Esophagus squamous epithelium (tissue), 4 donors: Measurements from ENCODE around the gene BBS9.

ENCODE experiments used
- CTCF ChIP-seq, 6 experiments: fragments of 450-650 bp in 4 of 6; fragments of 200-600 bp in 2 of 6; sonication (generic) in 2 of 6; IDR thresholded peaks; one replicate each; pipeline ENCODE4 v1.5.1; 2016 to 2019; ENCODE audit warnings: antibody characterized with exemption in 6 of 6, mild to moderate bottlenecking in 4 of 6, moderate library complexity in 4 of 6
- POLR2A ChIP-seq, 4 donors: fragments of 450-650 bp; IDR thresholded peaks; one replicate each; pipeline ENCODE4 v1.6.1; 2017; ENCODE audit warnings: antibody characterized with exemption in 4 of 4, mild to moderate bottlenecking in 4 of 4, moderate library complexity in 3 of 4

GRCh38 chr7:33458581-33458980, 329.2 kb downstream of the BBS9 start:
- TF ChIP-seq CTCF (IDR thresholded peaks at IDR 0.05) (no peak), POLR2A (IDR thresholded peaks at IDR 0.05) (no peak)
